Non-pigmented ciliary epithelial cell (primary cell): ENCODE data around the gene EMILIN3.
A peak's percentile ranks its signal among the peaks of the same experiment; 100 is the strongest.

Experiments
- DNase-seq: peaks from one replicate; pipeline ENCODE4 v3.0.0-alpha.2; 2010; ENCODE audit warnings: low read depth

The EMILIN3 gene

GRCh38 chr20:41392295-41392694, 25.7 kb upstream of the EMILIN3 start:
- DNase-seq = no peak

GRCh38 chr20:41391587-41392001, 25.0 kb upstream of the EMILIN3 start:
- DNase-seq = peak; percentile 15

GRCh38 chr20:41390889-41391288, 24.3 kb upstream of the EMILIN3 start:
- DNase-seq = no peak

- DNase-seq = no peak
These were observed 20.8 kb upstream of the EMILIN3 start for GRCh38 chr20:41387444-41387851.

GRCh38 chr20:41386502-41387427, 20.1 kb upstream of the EMILIN3 start:
- DNase-seq = no peak

- no peak for DNase-seq
These were observed 16.2 kb upstream of the EMILIN3 start for GRCh38 chr20:41382791-41383305.

GRCh38 chr20:41380551-41381193, 14.1 kb upstream of the EMILIN3 start:
- no peak for DNase-seq

GRCh38 chr20:41379551-41379950, 12.9 kb upstream of the EMILIN3 start:
- no peak for DNase-seq

- no peak for DNase-seq
These were observed 10.7 kb upstream of the EMILIN3 start for GRCh38 chr20:41377275-41377674.

- no peak for DNase-seq
These were observed 9.7 kb upstream of the EMILIN3 start for GRCh38 chr20:41376349-41376748.

- no peak for DNase-seq
These were observed 9.2 kb upstream of the EMILIN3 start for GRCh38 chr20:41375846-41376245.

- DNase-seq = no peak
These were observed 7.6 kb upstream of the EMILIN3 start for GRCh38 chr20:41373931-41374920.

- no peak for DNase-seq
These were observed 6.7 kb upstream of the EMILIN3 start for GRCh38 chr20:41373251-41373783.

GRCh38 chr20:41371371-41371770, 4.8 kb upstream of the EMILIN3 start:
- no peak for DNase-seq

GRCh38 chr20:41370176-41370575, 3.6 kb upstream of the EMILIN3 start:
- DNase-seq = no peak

- DNase-seq = no peak
These were observed 3.1 kb upstream of the EMILIN3 start for GRCh38 chr20:41369673-41370072.

GRCh38 chr20:41367956-41368355, 1.3 kb upstream of the EMILIN3 start:
- no peak for DNase-seq

GRCh38 chr20:41367393-41367695, 726 bp upstream of the EMILIN3 start:
- no peak for DNase-seq

- no peak for DNase-seq
These were observed 657 bp downstream of the EMILIN3 start for GRCh38 chr20:41365777-41366545.

- no peak for DNase-seq
These were observed 1.5 kb downstream of the EMILIN3 start for GRCh38 chr20:41364967-41365765.
